HepG2 (cell line): ENCODE measurements around the gene TSPYL2. TPM values are rescaled to one million over a fixed set of nuclear protein-coding genes. Genes with fewer than 3 reads are reported as not detected.

Source experiments
- DPF2 ChIP-seq: sonication (generic); formaldehyde crosslinking; IDR thresholded peaks from 2 replicates; pipeline ENCODE4 v1.4.0; 2020; ENCODE audit warnings: mild to moderate bottlenecking, low read depth, missing genetic modification reagents, borderline replicate concordance
- KLF9 ChIP-seq: IDR thresholded peaks from 2 replicates; pipeline ENCODE4 v1.6.1; 2016; ENCODE audit warnings: low read depth
- KMT2A ChIP-seq: sonication (generic); formaldehyde crosslinking; IDR thresholded peaks from 2 replicates; pipeline ENCODE4 v1.4.0; 2020; ENCODE audit warnings: missing genetic modification reagents
- KMT2B ChIP-seq: IDR thresholded peaks from 2 replicates; pipeline ENCODE4 v1.6.1; 2016; ENCODE audit warnings: missing genetic modification reagents, missing compliant biosample characterization
- MIER2 ChIP-seq: IDR thresholded peaks from 2 replicates; pipeline ENCODE4 v1.6.1; 2016; ENCODE audit warnings: missing biosample characterization, missing genetic modification reagents
- NFYB ChIP-seq: sonication (generic); formaldehyde crosslinking; IDR thresholded peaks from 2 replicates; pipeline ENCODE4 v1.4.0; 2020; ENCODE audit warnings: missing genetic modification reagents
- POGK ChIP-seq: sonication (generic); formaldehyde crosslinking; conservative IDR thresholded peaks from 2 replicates; pipeline ENCODE4 v1.8.0; 2022; ENCODE audit warnings: mild to moderate bottlenecking, moderate library complexity, missing genetic modification reagents
- POLR2G ChIP-seq: fragments of 200-400 bp; formaldehyde crosslinking; IDR thresholded peaks from 2 replicates; pipeline ENCODE4 v1.6.1; 2018; ENCODE audit warnings: mild to moderate bottlenecking, low read depth, low read length, moderate library complexity
- ZBTB7B ChIP-seq: sonication (generic); formaldehyde crosslinking; IDR thresholded peaks from 2 replicates; pipeline ENCODE4 v1.4.0; 2020; ENCODE audit warnings: missing genetic modification reagents
- ZNF562 ChIP-seq: sonication (generic); formaldehyde crosslinking; IDR thresholded peaks from 2 replicates; pipeline ENCODE4 v1.8.0; 2022; ENCODE audit warnings: missing genetic modification reagents, borderline replicate concordance
- ZNF580 ChIP-seq: IDR thresholded peaks from 2 replicates; pipeline ENCODE4 v1.6.1; 2016; ENCODE audit warnings: low read depth, borderline replicate concordance
- ZNF674 ChIP-seq: sonication (generic); formaldehyde crosslinking; IDR thresholded peaks from 2 replicates; pipeline ENCODE4 v1.5.0; 2020; ENCODE audit warnings: low read depth, mild to moderate bottlenecking, missing genetic modification reagents
- ZNF777 ChIP-seq: sonication (generic); formaldehyde crosslinking; IDR thresholded peaks from 2 replicates; pipeline ENCODE4 v1.4.0; 2020; ENCODE audit warnings: missing genetic modification reagents
- polyA plus RNA-seq, 8 experiments: library from polyadenylated mRNA; depleted of rRNA in 3 of 8; stranded (reverse) in 7 of 8; unstranded in 1 of 8; fragments of >200 nt; fragmentation: Illumina TruSeq in 4 of 8; extraction: Trizol in 4 of 8; gene quantifications; 2 replicates each; pipeline versions ENCODE4 v1.2.1 to v1.2.3, GENCODE V29; 2011 to 2016; ENCODE audit warnings: low read depth in 4 of 8, missing spikeins in 1 of 8, mixed read lengths in 1 of 8; ENCODE audit not compliant: insufficient read depth in 1 of 8
- total RNA-seq, 5 experiments: library from RNA; depleted of rRNA; stranded (reverse); fragments of >200 nt; fragmentation: Illumina TruSeq; extraction: Trizol; gene quantifications; 2 replicates each; pipeline ENCODE4 v1.2.3, GENCODE V29; 2016; ENCODE audit warnings: low read depth in 1 of 5
- TF ChIP-seq, protein P1 (sequence below): sonication (generic); formaldehyde crosslinking; IDR thresholded peaks from 2 replicates; pipeline ENCODE4 v1.5.1; 2020; ENCODE audit warnings: mild to moderate bottlenecking, missing genetic modification reagents
- TF ChIP-seq, protein P2 (sequence below): sonication (generic); formaldehyde crosslinking; IDR thresholded peaks from 2 replicates; pipeline ENCODE4 v1.9.0; 2021; ENCODE audit warnings: missing genetic modification reagents, mild to moderate bottlenecking, borderline replicate concordance
- TF ChIP-seq, protein P3 (sequence below): sonication (generic); formaldehyde crosslinking; conservative IDR thresholded peaks from 2 replicates; pipeline ENCODE4 v1.4.0; 2020; ENCODE audit warnings: mild to moderate bottlenecking, missing genetic modification reagents, moderate library complexity
- TF ChIP-seq, protein P4 (sequence below): IDR thresholded peaks from 2 replicates; pipeline ENCODE4 v1.6.1; 2016; ENCODE audit warnings: low read depth

The TSPYL2 gene
- total and polyA plus RNA-seq, 2 of the 13 experiments (the other 11 are each of a cell fraction or from before 2014, with no cell fraction given): 10.1 to 15.5 TPM

- TF ChIP-seq, protein P1, sequence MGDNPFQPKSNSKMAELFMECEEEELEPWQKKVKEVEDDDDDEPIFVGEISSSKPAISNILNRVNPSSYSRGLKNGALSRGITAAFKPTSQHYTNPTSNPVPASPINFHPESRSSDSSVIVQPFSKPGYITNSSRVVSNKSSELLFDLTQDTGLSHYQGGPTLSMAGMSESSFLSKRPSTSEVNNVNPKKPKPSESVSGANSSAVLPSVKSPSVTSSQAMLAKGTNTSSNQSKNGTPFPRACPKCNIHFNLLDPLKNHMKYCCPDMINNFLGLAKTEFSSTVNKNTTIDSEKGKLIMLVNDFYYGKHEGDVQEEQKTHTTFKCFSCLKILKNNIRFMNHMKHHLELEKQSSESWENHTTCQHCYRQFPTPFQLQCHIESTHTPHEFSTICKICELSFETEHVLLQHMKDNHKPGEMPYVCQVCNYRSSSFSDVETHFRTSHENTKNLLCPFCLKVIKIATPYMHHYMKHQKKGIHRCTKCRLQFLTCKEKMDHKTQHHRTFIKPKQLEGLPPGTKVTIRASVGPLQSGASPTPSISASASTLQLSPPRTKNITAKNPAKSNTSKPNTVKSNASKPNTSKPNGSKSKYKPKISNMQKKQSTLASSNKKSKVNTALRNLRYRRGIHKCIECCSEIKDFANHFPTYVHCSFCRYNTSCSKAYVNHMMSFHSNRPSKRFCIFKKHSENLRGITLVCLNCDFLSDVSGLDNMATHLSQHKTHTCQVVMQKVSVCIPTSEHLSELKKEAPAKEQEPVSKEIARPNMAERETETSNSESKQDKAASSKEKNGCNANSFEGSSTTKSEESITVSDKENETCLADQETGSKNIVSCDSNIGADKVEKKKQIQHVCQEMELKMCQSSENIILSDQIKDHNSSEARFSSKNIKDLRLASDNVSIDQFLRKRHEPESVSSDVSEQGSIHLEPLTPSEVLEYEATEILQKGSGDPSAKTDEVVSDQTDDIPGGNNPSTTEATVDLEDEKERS (CRISPR knock-in tag): no peak
- no peak for TF ChIP-seq ZNF562
- TF ChIP-seq ZBTB7B (CRISPR knock-in tag): no peak
- TF ChIP-seq MIER2 (CRISPR knock-in tag): no peak
- no peak for TF ChIP-seq ZNF674 (CRISPR knock-in tag)
- TF ChIP-seq, protein P2, sequence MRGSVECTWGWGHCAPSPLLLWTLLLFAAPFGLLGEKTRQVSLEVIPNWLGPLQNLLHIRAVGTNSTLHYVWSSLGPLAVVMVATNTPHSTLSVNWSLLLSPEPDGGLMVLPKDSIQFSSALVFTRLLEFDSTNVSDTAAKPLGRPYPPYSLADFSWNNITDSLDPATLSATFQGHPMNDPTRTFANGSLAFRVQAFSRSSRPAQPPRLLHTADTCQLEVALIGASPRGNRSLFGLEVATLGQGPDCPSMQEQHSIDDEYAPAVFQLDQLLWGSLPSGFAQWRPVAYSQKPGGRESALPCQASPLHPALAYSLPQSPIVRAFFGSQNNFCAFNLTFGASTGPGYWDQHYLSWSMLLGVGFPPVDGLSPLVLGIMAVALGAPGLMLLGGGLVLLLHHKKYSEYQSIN (CRISPR knock-in tag): no peak
- TF ChIP-seq POLR2G: peak; percentile 48; the same call in 1 of the 2 replicates
- TF ChIP-seq, protein P3, sequence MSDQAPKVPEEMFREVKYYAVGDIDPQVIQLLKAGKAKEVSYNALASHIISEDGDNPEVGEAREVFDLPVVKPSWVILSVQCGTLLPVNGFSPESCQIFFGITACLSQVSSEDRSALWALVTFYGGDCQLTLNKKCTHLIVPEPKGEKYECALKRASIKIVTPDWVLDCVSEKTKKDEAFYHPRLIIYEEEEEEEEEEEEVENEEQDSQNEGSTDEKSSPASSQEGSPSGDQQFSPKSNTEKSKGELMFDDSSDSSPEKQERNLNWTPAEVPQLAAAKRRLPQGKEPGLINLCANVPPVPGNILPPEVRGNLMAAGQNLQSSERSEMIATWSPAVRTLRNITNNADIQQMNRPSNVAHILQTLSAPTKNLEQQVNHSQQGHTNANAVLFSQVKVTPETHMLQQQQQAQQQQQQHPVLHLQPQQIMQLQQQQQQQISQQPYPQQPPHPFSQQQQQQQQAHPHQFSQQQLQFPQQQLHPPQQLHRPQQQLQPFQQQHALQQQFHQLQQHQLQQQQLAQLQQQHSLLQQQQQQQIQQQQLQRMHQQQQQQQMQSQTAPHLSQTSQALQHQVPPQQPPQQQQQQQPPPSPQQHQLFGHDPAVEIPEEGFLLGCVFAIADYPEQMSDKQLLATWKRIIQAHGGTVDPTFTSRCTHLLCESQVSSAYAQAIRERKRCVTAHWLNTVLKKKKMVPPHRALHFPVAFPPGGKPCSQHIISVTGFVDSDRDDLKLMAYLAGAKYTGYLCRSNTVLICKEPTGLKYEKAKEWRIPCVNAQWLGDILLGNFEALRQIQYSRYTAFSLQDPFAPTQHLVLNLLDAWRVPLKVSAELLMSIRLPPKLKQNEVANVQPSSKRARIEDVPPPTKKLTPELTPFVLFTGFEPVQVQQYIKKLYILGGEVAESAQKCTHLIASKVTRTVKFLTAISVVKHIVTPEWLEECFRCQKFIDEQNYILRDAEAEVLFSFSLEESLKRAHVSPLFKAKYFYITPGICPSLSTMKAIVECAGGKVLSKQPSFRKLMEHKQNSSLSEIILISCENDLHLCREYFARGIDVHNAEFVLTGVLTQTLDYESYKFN (CRISPR knock-in tag): no peak
- no peak for TF ChIP-seq DPF2
- TF ChIP-seq ZNF580: no peak
- peak; percentile 83 for TF ChIP-seq NFYB
- peak; percentile 15; the same call in 1 of the 2 replicates for TF ChIP-seq KMT2A (CRISPR knock-in tag)
- TF ChIP-seq POGK (CRISPR knock-in tag): no peak
- TF ChIP-seq, protein P4, sequence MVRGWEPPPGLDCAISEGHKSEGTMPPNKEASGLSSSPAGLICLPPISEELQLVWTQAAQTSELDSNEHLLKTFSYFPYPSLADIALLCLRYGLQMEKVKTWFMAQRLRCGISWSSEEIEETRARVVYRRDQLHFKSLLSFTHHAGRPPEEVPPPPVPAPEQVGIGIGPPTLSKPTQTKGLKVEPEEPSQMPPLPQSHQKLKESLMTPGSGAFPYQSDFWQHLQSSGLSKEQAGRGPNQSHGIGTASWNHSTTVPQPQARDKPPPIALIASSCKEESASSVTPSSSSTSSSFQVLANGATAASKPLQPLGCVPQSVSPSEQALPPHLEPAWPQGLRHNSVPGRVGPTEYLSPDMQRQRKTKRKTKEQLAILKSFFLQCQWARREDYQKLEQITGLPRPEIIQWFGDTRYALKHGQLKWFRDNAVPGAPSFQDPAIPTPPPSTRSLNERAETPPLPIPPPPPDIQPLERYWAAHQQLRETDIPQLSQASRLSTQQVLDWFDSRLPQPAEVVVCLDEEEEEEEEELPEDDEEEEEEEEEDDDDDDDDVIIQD (CRISPR knock-in tag): 0 out of 2 replicates have a peak, but pooled peaks have one; percentile 10
- TF ChIP-seq ZNF777 (CRISPR knock-in tag): peak; percentile 92
- no peak for TF ChIP-seq KLF9 (CRISPR knock-in tag)
- 0 out of 2 replicates have a peak, but pooled peaks have one; percentile 51 for TF ChIP-seq KMT2B
Observed at GRCh38 chrX:53093748-53094581, 11.8 kb downstream of the TSPYL2 start, which contains the start of gene KANTR (continued).
